Mesendoderm (in vitro differentiated cells): Measurements from ENCODE around the gene GPR17.

Experiments used
- DNase-seq: peaks from one replicate; pipeline ENCODE4 v3.0.0; 2013
- H2AK5ac ChIP-seq: 2 replicates; pipeline ENCODE4 v1.6.1; 2013; ENCODE audit warnings: low read length, inconsistent platforms
- H2BK120ac ChIP-seq: 2 replicates; pipeline ENCODE4 v1.6.1; 2013; ENCODE audit warnings: low read depth, mild to moderate bottlenecking, low read length, moderate library complexity, mixed read lengths
- H2BK15ac ChIP-seq: replicated peaks from 2 replicates; pipeline ENCODE4 v1.6.1; 2013; ENCODE audit warnings: low read depth, mild to moderate bottlenecking, moderate library complexity
- H2BK5ac ChIP-seq: 2 replicates; pipeline ENCODE4 v1.6.1; 2013; ENCODE audit warnings: low read length, inconsistent platforms
- H3K18ac ChIP-seq: 2 replicates; pipeline ENCODE4 v1.6.1; 2013; ENCODE audit warnings: mild to moderate bottlenecking, low read length, mixed read lengths
- H3K23ac ChIP-seq: one replicate; pipeline ENCODE4 v1.6.1; 2013; ENCODE audit warnings: low read length
- H3K27ac ChIP-seq: 2 replicates; pipeline ENCODE4 v1.5.1; 2013; ENCODE audit warnings: low read depth, mild to moderate bottlenecking, inconsistent platforms, low read length, moderate library complexity
- H3K27me3 ChIP-seq: 2 replicates; pipeline ENCODE4 v1.6.1; 2013; ENCODE audit warnings: low read length, control low read depth, mild to moderate bottlenecking, inconsistent platforms; ENCODE audit not compliant: insufficient read depth, poor library complexity
- H3K36me3 ChIP-seq: 2 replicates; pipeline ENCODE4 v1.6.1; 2013; ENCODE audit warnings: low read length, inconsistent platforms; ENCODE audit not compliant: control insufficient read depth, insufficient read depth
- H3K4ac ChIP-seq: one replicate; pipeline ENCODE4 v1.6.1; 2013; ENCODE audit warnings: low read depth, mild to moderate bottlenecking, low read length, moderate library complexity
- H3K4me1 ChIP-seq: 2 replicates; pipeline ENCODE4 v1.6.1; 2013; ENCODE audit warnings: low read depth, low read length, inconsistent platforms; ENCODE audit not compliant: control insufficient read depth
- H3K4me2 ChIP-seq: 2 replicates; pipeline ENCODE4 v1.6.1; 2013; ENCODE audit warnings: low read length
- H3K4me3 ChIP-seq: 2 replicates; pipeline ENCODE4 v1.5.1; 2013; ENCODE audit warnings: mild to moderate bottlenecking, low read length
- H3K56ac ChIP-seq: one replicate; pipeline ENCODE4 v1.6.1; 2013; ENCODE audit warnings: low read length
- H3K79me1 ChIP-seq: 2 replicates; pipeline ENCODE4 v1.6.1; 2013; ENCODE audit warnings: low read length, inconsistent platforms
- H3K79me2 ChIP-seq: 2 replicates; pipeline ENCODE4 v1.6.1; 2013; ENCODE audit warnings: mild to moderate bottlenecking, low read length; ENCODE audit not compliant: control insufficient read depth, insufficient read depth
- H3K9ac ChIP-seq: 2 replicates; pipeline ENCODE4 v1.6.1; 2013; ENCODE audit warnings: low read length, inconsistent platforms
- H4K5ac ChIP-seq: one replicate; pipeline ENCODE4 v1.6.1; 2013; ENCODE audit warnings: low read length
- H4K8ac ChIP-seq: one replicate; pipeline ENCODE4 v1.6.1; 2013; ENCODE audit warnings: low read depth, mild to moderate bottlenecking, control low read depth, low read length, moderate library complexity
- WGBS: extraction: QIAGEN DNeasy Blood & Tissue Kit; methylation state at CpG from one replicate; pipeline ENCODE4 v1.1.7; 2013; ENCODE audit warnings: low lambda C conversion rate, missing lambda C conversion rate; ENCODE audit not compliant: insufficient coverage; ENCODE audit errors: extremely low coverage; 5-methylcytosine and 5-hydroxymethylcytosine counted together

GPR17 gene

DNA sequence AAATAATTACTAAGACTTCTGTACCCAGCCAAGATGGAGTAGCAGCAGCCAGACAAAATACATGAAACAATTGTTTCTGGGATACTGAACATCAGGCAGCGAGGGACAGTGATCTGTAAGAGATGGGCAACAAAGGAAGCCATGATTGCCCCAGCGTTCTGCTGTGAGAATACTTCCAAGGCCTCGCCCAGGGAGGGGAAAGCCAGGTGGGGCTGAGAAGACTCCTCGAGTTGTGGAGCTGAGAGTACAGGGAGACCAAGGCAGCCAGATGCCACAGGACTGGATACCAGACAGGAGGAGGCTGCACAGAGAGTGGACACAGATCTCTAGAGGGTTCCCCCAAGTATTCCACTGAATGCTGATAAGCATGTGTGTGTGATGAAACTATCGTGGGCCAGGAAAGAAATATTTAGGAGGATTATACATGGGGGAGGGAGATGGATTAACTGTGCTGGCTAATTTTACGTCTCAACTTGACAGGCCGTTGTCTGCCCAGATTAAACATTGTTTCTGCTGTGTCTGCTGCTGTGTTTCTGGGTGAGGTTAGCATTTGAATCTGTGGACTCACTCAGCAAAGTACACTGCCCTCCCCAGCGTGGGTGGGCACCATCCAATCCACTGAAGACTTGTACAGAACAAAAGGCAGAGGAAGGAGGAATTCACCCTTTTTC, 39.6 kb downstream of the GPR17 start:
- H3K4me3 ChIP-seq, result no peak overlapping the region
- no peak overlapping the region for H2AK5ac ChIP-seq
- H3K56ac ChIP-seq, result no peak overlapping the region
- no peak overlapping the region for H2BK120ac ChIP-seq
- H4K8ac ChIP-seq, result no peak overlapping the region
- H3K79me1 ChIP-seq, result no peaks in the 10 kb centered on the region
- no peak overlapping the region for H4K5ac ChIP-seq
- H3K36me3 ChIP-seq, result no peaks in the 10 kb centered on the region
- H3K4ac ChIP-seq, result no peak overlapping the region
- no peak overlapping the region for H3K9ac ChIP-seq
- H3K79me2 ChIP-seq, result no peaks in the 10 kb centered on the region
- no peak overlapping the region for H3K23ac ChIP-seq
- no peaks in the 10 kb centered on the region for H3K4me1 ChIP-seq
- no peak overlapping the region for H2BK15ac ChIP-seq
- no peak for DNase-seq
- no peak overlapping the region for H3K18ac ChIP-seq
- H3K27me3 ChIP-seq, result no peaks in the 10 kb centered on the region
- no peak overlapping the region for H3K4me2 ChIP-seq
- no peak overlapping the region for H3K27ac ChIP-seq
- H2BK5ac ChIP-seq, result no peak overlapping the region
- no CpG with 5 or more reads among the region's 8 CpGs for WGBS

DNA sequence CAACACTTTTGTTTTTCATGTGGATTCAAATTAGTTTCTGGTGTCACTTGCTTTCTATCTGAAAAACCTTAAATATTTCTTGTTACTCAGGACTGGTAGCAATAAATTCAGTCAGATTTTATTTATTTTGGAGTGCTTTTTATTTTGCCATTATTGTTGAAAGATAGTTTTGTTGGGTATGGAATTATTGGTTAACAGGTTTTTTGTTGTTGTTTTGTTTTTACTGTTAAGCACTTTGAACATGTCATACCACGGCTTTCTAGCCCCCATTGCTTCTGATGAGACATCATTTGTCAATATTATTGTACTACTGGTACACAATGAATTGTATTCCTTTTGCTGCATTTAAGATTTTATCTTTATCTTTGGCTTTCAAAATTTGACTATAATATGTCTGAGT, 42.5 kb downstream of the GPR17 start:
- no peak overlapping the region for H4K5ac ChIP-seq
- H3K4me1 ChIP-seq, result no peaks in the 10 kb centered on the region
- no CpG with 5 or more reads among the region's 1 CpG for WGBS
- H3K36me3 ChIP-seq, result no peaks in the 10 kb centered on the region
- H3K27me3 ChIP-seq, result no peaks in the 10 kb centered on the region
- H3K18ac ChIP-seq, result no peak overlapping the region
- H2BK120ac ChIP-seq, result no peak overlapping the region
- H3K27ac ChIP-seq, result no peak overlapping the region
- no peak overlapping the region for H3K9ac ChIP-seq
- no peak for DNase-seq
- no peak overlapping the region for H3K4me3 ChIP-seq
- no peak overlapping the region for H3K23ac ChIP-seq
- H3K4me2 ChIP-seq, result no peak overlapping the region
- no peak overlapping the region for H2AK5ac ChIP-seq
- no peaks in the 10 kb centered on the region for H3K79me2 ChIP-seq
- no peak overlapping the region for H3K56ac ChIP-seq
- H3K79me1 ChIP-seq, result no peaks in the 10 kb centered on the region
- no peak overlapping the region for H2BK15ac ChIP-seq
- no peak overlapping the region for H4K8ac ChIP-seq
- H2BK5ac ChIP-seq, result no peak overlapping the region
- H3K4ac ChIP-seq, result no peak overlapping the region

DNA sequence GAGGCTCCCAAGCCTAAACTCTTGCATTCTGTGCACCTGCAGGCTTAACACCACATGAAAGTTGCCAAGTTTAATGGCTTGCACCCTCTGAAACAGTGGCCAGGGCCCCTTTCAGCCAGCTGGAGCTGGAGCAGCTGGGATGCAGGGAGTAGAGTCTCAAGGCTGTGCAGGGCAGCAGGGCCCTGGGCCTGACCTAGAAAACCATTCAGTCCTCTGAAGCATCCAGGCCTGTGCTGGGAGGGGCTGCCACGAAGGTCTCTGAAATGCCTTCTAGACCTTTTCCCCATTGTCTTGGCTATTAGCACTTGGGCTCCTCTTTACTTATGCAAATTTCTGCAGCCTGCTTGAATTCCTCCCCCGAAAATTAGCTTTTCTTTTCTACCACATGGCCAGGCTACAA, 44.7 kb downstream of the GPR17 start:
- no peak overlapping the region for H3K4me2 ChIP-seq
- DNase-seq, result peak; percentile 19
- H2BK15ac ChIP-seq, result no peak overlapping the region
- H3K27ac ChIP-seq, result no peak overlapping the region
- H3K4me3 ChIP-seq, result no peak overlapping the region
- H3K4ac ChIP-seq, result no peak overlapping the region
- WGBS, result no CpG with 5 or more reads among the region's 2 CpGs
- H2BK5ac ChIP-seq, result no peak overlapping the region
- H3K56ac ChIP-seq, result no peak overlapping the region
- no peak overlapping the region for H4K8ac ChIP-seq
- no peak overlapping the region for H3K23ac ChIP-seq
- no peak overlapping the region for H3K18ac ChIP-seq
- no peak overlapping the region for H4K5ac ChIP-seq
- no peaks in the 10 kb centered on the region for H3K27me3 ChIP-seq
- H3K36me3 ChIP-seq, result no peaks in the 10 kb centered on the region
- H2BK120ac ChIP-seq, result no peak overlapping the region
- no peaks in the 10 kb centered on the region for H3K79me1 ChIP-seq
- no peak overlapping the region for H3K9ac ChIP-seq
- H3K79me2 ChIP-seq, result no peaks in the 10 kb centered on the region
- no peaks in the 10 kb centered on the region for H3K4me1 ChIP-seq
- no peak overlapping the region for H2AK5ac ChIP-seq

DNA sequence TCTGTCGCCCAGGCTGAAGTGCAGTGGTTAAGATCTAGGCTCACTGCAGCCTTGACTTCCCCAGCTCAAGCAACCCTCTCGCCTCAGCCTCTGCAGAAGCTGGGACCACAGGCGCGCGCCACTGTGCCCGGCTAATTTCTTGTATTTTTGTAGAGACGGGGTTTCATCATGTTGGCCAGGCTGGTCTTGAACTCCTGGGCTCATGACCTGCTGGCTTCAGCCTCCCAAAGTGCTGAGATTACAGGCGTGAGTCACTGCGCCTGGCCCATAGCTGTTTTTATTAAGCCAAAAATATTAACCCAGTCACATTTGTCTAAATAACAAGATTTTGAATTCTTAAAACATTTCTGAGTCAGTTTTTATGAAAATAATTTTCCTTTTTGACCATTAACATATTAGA, 49.0 kb downstream of the GPR17 start:
- no peaks in the 10 kb centered on the region for H3K79me1 ChIP-seq
- no peak overlapping the region for H4K8ac ChIP-seq
- H3K4me2 ChIP-seq, result no peak overlapping the region
- H3K56ac ChIP-seq, result no peak overlapping the region
- no peak overlapping the region for H4K5ac ChIP-seq
- H2BK120ac ChIP-seq, result no peak overlapping the region
- no peak for DNase-seq
- no CpG with 5 or more reads among the region's 9 CpGs for WGBS
- no peak overlapping the region for H2BK5ac ChIP-seq
- no peaks in the 10 kb centered on the region for H3K79me2 ChIP-seq
- no peak overlapping the region for H3K18ac ChIP-seq
- H2BK15ac ChIP-seq, result no peak overlapping the region
- H3K23ac ChIP-seq, result no peak overlapping the region
- H3K36me3 ChIP-seq, result no peaks in the 10 kb centered on the region
- no peak overlapping the region for H3K4ac ChIP-seq
- H3K4me1 ChIP-seq, result no peaks in the 10 kb centered on the region
- no peak overlapping the region for H3K4me3 ChIP-seq
- no peak overlapping the region for H2AK5ac ChIP-seq
- H3K27me3 ChIP-seq, result no peaks in the 10 kb centered on the region
- no peak overlapping the region for H3K9ac ChIP-seq
- no peak overlapping the region for H3K27ac ChIP-seq

DNA sequence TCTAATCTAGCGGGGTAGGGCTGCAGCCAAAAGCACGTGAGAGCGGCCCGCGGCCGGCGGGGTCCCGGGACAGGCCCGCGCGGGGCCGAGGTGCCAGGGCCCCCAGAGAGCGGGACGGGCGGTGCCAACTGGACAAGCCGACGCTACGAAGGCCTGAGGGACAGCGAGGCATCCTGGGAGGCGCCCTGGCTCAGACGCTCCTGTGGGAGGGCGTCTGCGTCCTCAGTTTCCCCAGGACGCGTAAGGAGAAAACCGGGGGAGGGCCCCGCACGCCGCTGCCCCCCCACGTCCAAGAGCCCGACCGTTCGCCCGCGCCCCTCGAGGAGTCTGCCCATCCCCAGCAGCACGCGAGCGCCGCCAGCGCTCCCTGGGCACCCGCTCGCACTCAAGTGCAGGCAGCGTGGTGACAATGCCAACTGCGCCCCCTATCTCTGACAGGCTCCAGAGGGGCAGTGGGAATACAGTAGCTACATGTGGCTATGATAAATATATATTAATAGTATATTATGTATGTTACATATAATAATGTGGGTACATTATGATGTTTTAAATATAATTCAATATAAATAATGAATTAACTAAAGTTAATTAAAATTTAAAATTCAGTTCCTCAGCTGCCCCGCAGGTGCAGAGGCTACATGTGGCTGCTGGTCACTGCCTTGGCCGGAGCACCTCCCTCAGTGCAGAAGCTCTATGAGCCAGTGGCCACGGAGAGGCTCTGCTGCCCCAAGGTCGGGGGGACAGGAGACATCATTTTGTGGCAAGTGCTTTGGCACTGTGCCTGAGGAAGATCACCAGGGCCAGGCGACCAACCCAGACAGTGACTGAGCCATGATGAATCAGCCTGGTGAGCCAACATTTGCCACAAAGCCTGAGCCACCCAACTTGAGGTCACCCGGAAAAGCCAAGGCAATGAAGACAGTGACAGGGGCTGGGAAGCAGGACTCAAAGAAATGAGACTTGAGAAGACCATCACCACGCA, 49.8 kb downstream of the GPR17 start:
- H3K18ac ChIP-seq, result no peak overlapping the region
- H3K4me3 ChIP-seq, result no peak overlapping the region
- no peak overlapping the region for H4K8ac ChIP-seq
- no peaks in the 10 kb centered on the region for H3K79me2 ChIP-seq
- H3K27me3 ChIP-seq, result no peaks in the 10 kb centered on the region
- no peaks in the 10 kb centered on the region for H3K36me3 ChIP-seq
- no peak overlapping the region for H2AK5ac ChIP-seq
- no peak overlapping the region for H3K27ac ChIP-seq
- no CpG with 5 or more reads among the region's 52 CpGs for WGBS
- H3K4me2 ChIP-seq, result peak overlapping the region; percentile 46
- no peak overlapping the region for H2BK120ac ChIP-seq
- H3K23ac ChIP-seq, result no peak overlapping the region
- H3K4ac ChIP-seq, result no peak overlapping the region
- peak; percentile 76 for DNase-seq
- no peak overlapping the region for H2BK5ac ChIP-seq
- no peaks in the 10 kb centered on the region for H3K79me1 ChIP-seq
- H2BK15ac ChIP-seq, result no peak overlapping the region
- peak overlapping the region; percentile 76 for H3K56ac ChIP-seq
- no peak overlapping the region for H4K5ac ChIP-seq
- peak overlapping the region; percentile 29 for H3K9ac ChIP-seq
- H3K4me1 ChIP-seq, result peaks cover 2% of the 10 kb centered on the region
